ENCODE data around the gene SCNM1. TPM values are rescaled to one million over a fixed set of nuclear protein-coding genes. Genes with fewer than 3 reads are reported as not detected.

The SCNM1 gene
- total and polyA plus RNA-seq, 9 of the 15 experiments (the other 6 are each of a cell fraction or from before 2014, with no cell fraction given): 17.2 to 204 (median 63.0) TPM

DNA sequence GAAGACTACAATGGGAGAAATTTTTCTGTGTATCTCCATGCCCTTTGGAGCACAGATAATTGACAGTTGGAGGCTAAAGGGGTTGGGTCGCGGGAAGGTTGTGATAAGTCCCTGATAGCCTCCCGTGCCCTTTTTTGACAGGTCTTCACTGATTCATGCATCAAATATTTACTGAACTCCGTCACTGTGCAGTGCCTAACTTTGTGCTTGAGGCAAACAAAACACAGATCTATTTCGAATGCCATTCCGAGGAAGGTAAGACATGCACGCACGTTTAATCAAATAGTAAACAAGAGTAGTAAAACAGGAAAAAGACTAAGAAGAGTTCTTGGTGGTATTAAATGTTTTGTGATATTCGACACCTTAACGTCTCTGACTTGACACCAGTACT lies 31.9 kb downstream of the SCNM1 start (continued):
- TF ChIP-seq, protein P1, sequence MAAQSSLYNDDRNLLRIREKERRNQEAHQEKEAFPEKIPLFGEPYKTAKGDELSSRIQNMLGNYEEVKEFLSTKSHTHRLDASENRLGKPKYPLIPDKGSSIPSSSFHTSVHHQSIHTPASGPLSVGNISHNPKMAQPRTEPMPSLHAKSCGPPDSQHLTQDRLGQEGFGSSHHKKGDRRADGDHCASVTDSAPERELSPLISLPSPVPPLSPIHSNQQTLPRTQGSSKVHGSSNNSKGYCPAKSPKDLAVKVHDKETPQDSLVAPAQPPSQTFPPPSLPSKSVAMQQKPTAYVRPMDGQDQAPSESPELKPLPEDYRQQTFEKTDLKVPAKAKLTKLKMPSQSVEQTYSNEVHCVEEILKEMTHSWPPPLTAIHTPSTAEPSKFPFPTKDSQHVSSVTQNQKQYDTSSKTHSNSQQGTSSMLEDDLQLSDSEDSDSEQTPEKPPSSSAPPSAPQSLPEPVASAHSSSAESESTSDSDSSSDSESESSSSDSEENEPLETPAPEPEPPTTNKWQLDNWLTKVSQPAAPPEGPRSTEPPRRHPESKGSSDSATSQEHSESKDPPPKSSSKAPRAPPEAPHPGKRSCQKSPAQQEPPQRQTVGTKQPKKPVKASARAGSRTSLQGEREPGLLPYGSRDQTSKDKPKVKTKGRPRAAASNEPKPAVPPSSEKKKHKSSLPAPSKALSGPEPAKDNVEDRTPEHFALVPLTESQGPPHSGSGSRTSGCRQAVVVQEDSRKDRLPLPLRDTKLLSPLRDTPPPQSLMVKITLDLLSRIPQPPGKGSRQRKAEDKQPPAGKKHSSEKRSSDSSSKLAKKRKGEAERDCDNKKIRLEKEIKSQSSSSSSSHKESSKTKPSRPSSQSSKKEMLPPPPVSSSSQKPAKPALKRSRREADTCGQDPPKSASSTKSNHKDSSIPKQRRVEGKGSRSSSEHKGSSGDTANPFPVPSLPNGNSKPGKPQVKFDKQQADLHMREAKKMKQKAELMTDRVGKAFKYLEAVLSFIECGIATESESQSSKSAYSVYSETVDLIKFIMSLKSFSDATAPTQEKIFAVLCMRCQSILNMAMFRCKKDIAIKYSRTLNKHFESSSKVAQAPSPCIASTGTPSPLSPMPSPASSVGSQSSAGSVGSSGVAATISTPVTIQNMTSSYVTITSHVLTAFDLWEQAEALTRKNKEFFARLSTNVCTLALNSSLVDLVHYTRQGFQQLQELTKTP (IDR thresholded peaks at IDR 0.05; ENCODE audit: low read depth in 1 of 2, partially characterized antibody in 2 of 2): peak in 1 of 2 experiments; percentile 69
- TF ChIP-seq, protein P2, sequence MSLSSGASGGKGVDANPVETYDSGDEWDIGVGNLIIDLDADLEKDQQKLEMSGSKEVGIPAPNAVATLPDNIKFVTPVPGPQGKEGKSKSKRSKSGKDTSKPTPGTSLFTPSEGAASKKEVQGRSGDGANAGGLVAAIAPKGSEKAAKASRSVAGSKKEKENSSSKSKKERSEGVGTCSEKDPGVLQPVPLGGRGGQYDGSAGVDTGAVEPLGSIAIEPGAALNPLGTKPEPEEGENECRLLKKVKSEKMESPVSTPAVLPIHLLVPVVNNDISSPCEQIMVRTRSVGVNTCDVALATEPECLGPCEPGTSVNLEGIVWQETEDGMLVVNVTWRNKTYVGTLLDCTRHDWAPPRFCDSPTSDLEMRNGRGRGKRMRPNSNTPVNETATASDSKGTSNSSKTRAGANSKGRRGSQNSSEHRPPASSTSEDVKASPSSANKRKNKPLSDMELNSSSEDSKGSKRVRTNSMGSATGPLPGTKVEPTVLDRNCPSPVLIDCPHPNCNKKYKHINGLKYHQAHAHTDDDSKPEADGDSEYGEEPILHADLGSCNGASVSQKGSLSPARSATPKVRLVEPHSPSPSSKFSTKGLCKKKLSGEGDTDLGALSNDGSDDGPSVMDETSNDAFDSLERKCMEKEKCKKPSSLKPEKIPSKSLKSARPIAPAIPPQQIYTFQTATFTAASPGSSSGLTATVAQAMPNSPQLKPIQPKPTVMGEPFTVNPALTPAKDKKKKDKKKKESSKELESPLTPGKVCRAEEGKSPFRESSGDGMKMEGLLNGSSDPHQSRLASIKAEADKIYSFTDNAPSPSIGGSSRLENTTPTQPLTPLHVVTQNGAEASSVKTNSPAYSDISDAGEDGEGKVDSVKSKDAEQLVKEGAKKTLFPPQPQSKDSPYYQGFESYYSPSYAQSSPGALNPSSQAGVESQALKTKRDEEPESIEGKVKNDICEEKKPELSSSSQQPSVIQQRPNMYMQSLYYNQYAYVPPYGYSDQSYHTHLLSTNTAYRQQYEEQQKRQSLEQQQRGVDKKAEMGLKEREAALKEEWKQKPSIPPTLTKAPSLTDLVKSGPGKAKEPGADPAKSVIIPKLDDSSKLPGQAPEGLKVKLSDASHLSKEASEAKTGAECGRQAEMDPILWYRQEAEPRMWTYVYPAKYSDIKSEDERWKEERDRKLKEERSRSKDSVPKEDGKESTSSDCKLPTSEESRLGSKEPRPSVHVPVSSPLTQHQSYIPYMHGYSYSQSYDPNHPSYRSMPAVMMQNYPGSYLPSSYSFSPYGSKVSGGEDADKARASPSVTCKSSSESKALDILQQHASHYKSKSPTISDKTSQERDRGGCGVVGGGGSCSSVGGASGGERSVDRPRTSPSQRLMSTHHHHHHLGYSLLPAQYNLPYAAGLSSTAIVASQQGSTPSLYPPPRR (CRISPR knock-in tag; IDR thresholded peaks at IDR 0.05; ENCODE audit: borderline replicate concordance): no peak
- TF ChIP-seq CBFB (CRISPR knock-in tag; IDR thresholded peaks at IDR 0.05) (no peak), TRIM24 (IDR thresholded peaks at IDR 0.05) (no peak)
- TF ChIP-seq, protein P3, sequence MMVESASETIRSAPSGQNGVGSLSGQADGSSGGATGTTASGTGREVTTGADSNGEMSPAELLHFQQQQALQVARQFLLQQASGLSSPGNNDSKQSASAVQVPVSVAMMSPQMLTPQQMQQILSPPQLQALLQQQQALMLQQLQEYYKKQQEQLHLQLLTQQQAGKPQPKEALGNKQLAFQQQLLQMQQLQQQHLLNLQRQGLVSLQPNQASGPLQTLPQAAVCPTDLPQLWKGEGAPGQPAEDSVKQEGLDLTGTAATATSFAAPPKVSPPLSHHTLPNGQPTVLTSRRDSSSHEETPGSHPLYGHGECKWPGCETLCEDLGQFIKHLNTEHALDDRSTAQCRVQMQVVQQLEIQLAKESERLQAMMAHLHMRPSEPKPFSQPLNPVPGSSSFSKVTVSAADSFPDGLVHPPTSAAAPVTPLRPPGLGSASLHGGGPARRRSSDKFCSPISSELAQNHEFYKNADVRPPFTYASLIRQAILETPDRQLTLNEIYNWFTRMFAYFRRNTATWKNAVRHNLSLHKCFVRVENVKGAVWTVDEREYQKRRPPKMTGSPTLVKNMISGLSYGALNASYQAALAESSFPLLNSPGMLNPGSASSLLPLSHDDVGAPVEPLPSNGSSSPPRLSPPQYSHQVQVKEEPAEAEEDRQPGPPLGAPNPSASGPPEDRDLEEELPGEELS (CRISPR knock-in tag; IDR thresholded peaks at IDR 0.05; ENCODE audit: borderline replicate concordance): no peak
- TF ChIP-seq, protein P4, sequence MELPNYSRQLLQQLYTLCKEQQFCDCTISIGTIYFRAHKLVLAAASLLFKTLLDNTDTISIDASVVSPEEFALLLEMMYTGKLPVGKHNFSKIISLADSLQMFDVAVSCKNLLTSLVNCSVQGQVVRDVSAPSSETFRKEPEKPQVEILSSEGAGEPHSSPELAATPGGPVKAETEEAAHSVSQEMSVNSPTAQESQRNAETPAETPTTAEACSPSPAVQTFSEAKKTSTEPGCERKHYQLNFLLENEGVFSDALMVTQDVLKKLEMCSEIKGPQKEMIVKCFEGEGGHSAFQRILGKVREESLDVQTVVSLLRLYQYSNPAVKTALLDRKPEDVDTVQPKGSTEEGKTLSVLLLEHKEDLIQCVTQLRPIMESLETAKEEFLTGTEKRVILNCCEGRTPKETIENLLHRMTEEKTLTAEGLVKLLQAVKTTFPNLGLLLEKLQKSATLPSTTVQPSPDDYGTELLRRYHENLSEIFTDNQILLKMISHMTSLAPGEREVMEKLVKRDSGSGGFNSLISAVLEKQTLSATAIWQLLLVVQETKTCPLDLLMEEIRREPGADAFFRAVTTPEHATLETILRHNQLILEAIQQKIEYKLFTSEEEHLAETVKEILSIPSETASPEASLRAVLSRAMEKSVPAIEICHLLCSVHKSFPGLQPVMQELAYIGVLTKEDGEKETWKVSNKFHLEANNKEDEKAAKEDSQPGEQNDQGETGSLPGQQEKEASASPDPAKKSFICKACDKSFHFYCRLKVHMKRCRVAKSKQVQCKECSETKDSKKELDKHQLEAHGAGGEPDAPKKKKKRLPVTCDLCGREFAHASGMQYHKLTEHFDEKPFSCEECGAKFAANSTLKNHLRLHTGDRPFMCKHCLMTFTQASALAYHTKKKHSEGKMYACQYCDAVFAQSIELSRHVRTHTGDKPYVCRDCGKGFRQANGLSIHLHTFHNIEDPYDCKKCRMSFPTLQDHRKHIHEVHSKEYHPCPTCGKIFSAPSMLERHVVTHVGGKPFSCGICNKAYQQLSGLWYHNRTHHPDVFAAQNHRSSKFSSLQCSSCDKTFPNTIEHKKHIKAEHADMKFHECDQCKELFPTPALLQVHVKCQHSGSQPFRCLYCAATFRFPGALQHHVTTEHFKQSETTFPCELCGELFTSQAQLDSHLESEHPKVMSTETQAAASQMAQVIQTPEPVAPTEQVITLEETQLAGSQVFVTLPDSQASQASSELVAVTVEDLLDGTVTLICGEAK (IDR thresholded peaks at IDR 0.05): peak; percentile 31
- TF ChIP-seq, protein P4 (CRISPR knock-in tag; IDR thresholded peaks at IDR 0.05): no peak
